IMR-90 (cell line): Measurements from ENCODE around the gene EP300. TPM values are rescaled to one million over a fixed set of nuclear protein-coding genes. Genes with fewer than 3 reads are reported as not detected.
A peak's percentile ranks its signal among the peaks of the same experiment; 100 is the strongest.

ENCODE experiments used
- ATAC-seq: fragments of 200-7000 bp; cut with Tn5 transposase; 2 replicates; pipeline ENCODE4 v1.9.1; 2020; ENCODE audit warnings: low read depth, mild to moderate bottlenecking, moderate library complexity
- BruUV-seq: library from RNA; stranded (reverse); fragments of 400-500 nt; replicated peaks from 2 replicates; lab custom pipeline; 2021; lab: Mats Ljungman, UMichigan
- CTCF ChIA-PET: fragments of 300-600 bp; formaldehyde crosslinking; extraction: SDS; loops from one replicate; lab custom pipeline; 2021; ENCODE audit warnings: antibody characterized with exemption; lab: Yijun Ruan, JAX
- POLR2A ChIA-PET: fragments of 300-600 bp; sonication (Branson Sonifier 250); formaldehyde crosslinking; loops from one replicate; lab custom pipeline; 2022; ENCODE audit warnings: antibody characterized with exemption; ENCODE audit not compliant: unreplicated experiment; lab: Charles Lee
- DNase-seq: peaks from one replicate; pipeline ENCODE4 v3.0.0; 2013
- H2AFZ ChIP-seq: replicated peaks from 2 replicates; pipeline ENCODE3; 2013; ENCODE audit warnings: low read length, mild to moderate bottlenecking; ENCODE audit not compliant: poor library complexity
- H2AK5ac ChIP-seq: 2 replicates; pipeline ENCODE4 v1.6.1; 2013; ENCODE audit warnings: low read depth, low read length, inconsistent platforms
- H2AK9ac ChIP-seq: replicated peaks from 2 replicates; pipeline ENCODE3; 2013; ENCODE audit warnings: mild to moderate bottlenecking, low read depth, low read length, moderate library complexity; ENCODE audit not compliant: poor library complexity
- H2BK120ac ChIP-seq: 2 replicates; pipeline ENCODE4 v1.6.1; 2013; ENCODE audit warnings: low read depth, low read length, inconsistent platforms
- H2BK15ac ChIP-seq: 3 replicates; pipeline ENCODE4 v1.6.1; 2013; ENCODE audit warnings: low read depth, low read length, inconsistent platforms
- H2BK20ac ChIP-seq: 2 replicates; pipeline ENCODE4 v1.6.1; 2013; ENCODE audit warnings: low read depth, mild to moderate bottlenecking, inconsistent platforms, low read length, moderate library complexity
- H2BK5ac ChIP-seq: 2 replicates; pipeline ENCODE4 v1.6.1; 2013; ENCODE audit warnings: mild to moderate bottlenecking, low read depth, low read length, inconsistent platforms; ENCODE audit not compliant: poor library complexity, severe bottlenecking
- H3K14ac ChIP-seq: replicated peaks from 2 replicates; pipeline ENCODE4 v1.6.1; 2013; ENCODE audit warnings: low read depth, low read length, inconsistent platforms
- H3K18ac ChIP-seq: 2 replicates; pipeline ENCODE4 v1.6.1; 2013; ENCODE audit warnings: low read depth, low read length, control low read depth
- H3K23ac ChIP-seq: 2 replicates; pipeline ENCODE4 v1.6.1; 2013; ENCODE audit warnings: low read depth, low read length, inconsistent platforms
- H3K27ac ChIP-seq: 2 replicates; pipeline ENCODE4 v1.5.1; 2013; ENCODE audit warnings: mild to moderate bottlenecking, control low read depth, low read length; ENCODE audit not compliant: insufficient read depth
- H3K27me3 ChIP-seq: 2 replicates; pipeline ENCODE4 v1.6.1; 2013; ENCODE audit warnings: low read length; ENCODE audit not compliant: control insufficient read depth, insufficient read depth
- H3K36me3 ChIP-seq: 2 replicates; pipeline ENCODE4 v1.6.1; 2013; ENCODE audit warnings: low read length, mixed read lengths; ENCODE audit not compliant: control insufficient read depth, insufficient read depth
- H3K4ac ChIP-seq: 2 replicates; pipeline ENCODE4 v1.6.1; 2013; ENCODE audit warnings: low read depth, low read length, inconsistent platforms
- H3K4me1 ChIP-seq: 2 replicates; pipeline ENCODE4 v1.6.1; 2013; ENCODE audit warnings: low read length, mixed read lengths; ENCODE audit not compliant: control insufficient read depth, insufficient read depth
- H3K4me2 ChIP-seq: 2 replicates; pipeline ENCODE4 v1.6.1; 2013; ENCODE audit warnings: low read depth, mild to moderate bottlenecking, control low read depth, low read length, moderate library complexity
- H3K4me3 ChIP-seq: 2 replicates; pipeline ENCODE4 v1.5.1; 2013; ENCODE audit warnings: low read depth, mild to moderate bottlenecking, control low read depth, low read length, moderate library complexity; ENCODE audit not compliant: insufficient read depth
- H3K56ac ChIP-seq: 2 replicates; pipeline ENCODE4 v1.6.1; 2013; ENCODE audit warnings: low read length, inconsistent platforms; ENCODE audit not compliant: insufficient read depth; ENCODE audit errors: extremely low read depth
- H3K79me1 ChIP-seq, 2 experiments: 2 replicates each; pipeline ENCODE4 v1.6.1; 2013; ENCODE audit warnings: low read length in 2 of 2, inconsistent platforms in 1 of 2, low read depth in 1 of 2
- H3K9ac ChIP-seq: 2 replicates; pipeline ENCODE4 v1.6.1; 2013; ENCODE audit warnings: low read depth, low read length, control low read depth
- H3K9me1 ChIP-seq: 2 replicates; pipeline ENCODE4 v1.6.1; 2013; ENCODE audit warnings: low read length, inconsistent platforms; ENCODE audit not compliant: insufficient read depth
- H3K9me3 ChIP-seq: 2 replicates; pipeline ENCODE4 v1.6.1; 2013; ENCODE audit warnings: low read length; ENCODE audit not compliant: control insufficient read depth, insufficient read depth
- H4K20me1 ChIP-seq: 2 replicates; pipeline ENCODE4 v1.6.1; 2013; ENCODE audit warnings: low read length, inconsistent platforms; ENCODE audit not compliant: insufficient read depth
- H4K5ac ChIP-seq: 2 replicates; pipeline ENCODE4 v1.6.1; 2013; ENCODE audit warnings: mild to moderate bottlenecking, low read depth, low read length, control low read depth
- H4K8ac ChIP-seq, 2 experiments: 2 replicates each; pipeline ENCODE4 v1.6.1; 2013; ENCODE audit warnings: low read depth in 2 of 2, low read length in 2 of 2, control low read depth in 1 of 2, inconsistent platforms in 1 of 2
- H4K91ac ChIP-seq: 2 replicates; pipeline ENCODE4 v1.6.1; 2013; ENCODE audit warnings: low read depth, low read length, inconsistent platforms; ENCODE audit not compliant: insufficient read depth
- BHLHE40 ChIP-seq: fragments of 150-350 bp; IDR thresholded peaks from 2 replicates; pipeline ENCODE4 v1.6.1; 2016; ENCODE audit warnings: mild to moderate bottlenecking, low read depth, low read length
- POLR2A ChIP-seq: IDR thresholded peaks from 2 replicates; pipeline ENCODE4 v1.6.1; 2012; ENCODE audit warnings: mild to moderate bottlenecking, low read depth, low read length
- USF2 ChIP-seq: fragments of 150-350 bp; IDR thresholded peaks from 2 replicates; pipeline ENCODE4 v1.6.1; 2017; ENCODE audit warnings: mild to moderate bottlenecking, antibody characterized with exemption, low read length, low read depth
- WGBS, 2 experiments: methylation state at CpG; one replicate each; pipeline versions ENCODE4 v1.1.5 to v1.1.7; 2013; ENCODE audit warnings: missing lambda C conversion rate in 2 of 2; ENCODE audit not compliant: insufficient read length in 1 of 2; ENCODE audit errors: extremely low coverage in 2 of 2; 5-methylcytosine and 5-hydroxymethylcytosine counted together
- dilution Hi-C: fragments of 300-500 bp; cut with HindIII; formaldehyde crosslinking; loops from one replicate; pipeline ENCODE4 v1.14.3; 2018; ENCODE audit warnings: low sequenced_read_pairs; ENCODE audit not compliant: unreplicated experiment
- in situ Hi-C: fragments of 300-500 bp; cut with MboI; formaldehyde crosslinking; loops from 3 replicates; pipeline ENCODE4 v1.14.3; 2019; ENCODE audit warnings: low sequenced_read_pairs, inconsistent platforms, mixed read lengths
- intact Hi-C: fragments of 100-400 bp; cut with micrococcal nuclease; formaldehyde crosslinking; loops from 2 replicates; pipeline ENCODE4 v1.10.0; 2022
- polyA plus RNA-seq, 3 experiments: library from polyadenylated mRNA; depleted of rRNA; stranded (reverse); fragments of >200 nt; gene quantifications; 2 replicates each; pipeline ENCODE4 v1.2.3, GENCODE V29; 2012; ENCODE audit warnings: low replicate concordance in 1 of 3
- total RNA-seq: library from RNA; depleted of rRNA; stranded (reverse); fragments of >200 nt; gene quantifications from 2 replicates; pipeline ENCODE4 v1.2.3, GENCODE V29; 2012

Gene EP300
- total and polyA plus RNA-seq, 2 of the 4 experiments (the other 2 are of a cell fraction): 23.3 to 27.4 TPM

- H2BK15ac ChIP-seq: 0 out of 3 replicates have a peak overlapping the region, but pooled peaks have one; percentile 37
- BruUV-seq: no TSS peak
- CTCF ChIA-PET: no interaction called here
- in situ Hi-C loops: no loop called here
- peak overlapping the region; percentile 25; the same call in 1 of the 2 replicates for H3K18ac ChIP-seq
- peak overlapping the region; percentile 42 for H3K4me2 ChIP-seq
- H3K14ac ChIP-seq: peak overlapping the region; percentile 90
- no peaks in the 10 kb centered on the region for H4K20me1 ChIP-seq
- peak overlapping the region; percentile 82 for H3K27ac ChIP-seq
- H2BK20ac ChIP-seq: no peak overlapping the region
- peak overlapping the region; percentile 94 for H4K91ac ChIP-seq
- H2AK9ac ChIP-seq: peak overlapping the region; percentile 79
- H3K27me3 ChIP-seq: no peaks in the 10 kb centered on the region
- H3K4me1 ChIP-seq: peaks cover 18% of the 10 kb centered on the region
- H3K9ac ChIP-seq: peak overlapping the region; percentile 47; the same call in 1 of the 2 replicates
- peak overlapping the region; percentile 34 to 91; a peak in 3 of 4 replicates for H4K8ac ChIP-seq
- TF ChIP-seq BHLHE40 (peak; percentile 73; the same call in 1 of the 2 replicates), POLR2A (no peak), USF2 (peak; percentile 56; the same call in 1 of the 2 replicates)
- peaks cover 7 to 28% of the 10 kb centered on the region in 2 experiments; a peak in 2 of 4 replicates for H3K79me1 ChIP-seq
- H3K56ac ChIP-seq: peak overlapping the region; percentile 73; the same call in 1 of the 2 replicates
- peak overlapping the region; percentile 73 for H2BK120ac ChIP-seq
- no peak overlapping the region; the same call in 1 of the 2 replicates for H4K5ac ChIP-seq
- no peak overlapping the region for H3K4me3 ChIP-seq
- dilution Hi-C loops: no loop called here
- H3K36me3 ChIP-seq: peaks cover 21% of the 10 kb centered on the region
- H2BK5ac ChIP-seq: peak overlapping the region; percentile 22
- intact Hi-C loops: no loop called here
- H2AK5ac ChIP-seq: peak overlapping the region; percentile 10; the same call in 1 of the 2 replicates
- peak overlapping the region; percentile 34; the same call in 1 of the 2 replicates for H3K23ac ChIP-seq
- peak overlapping the region; percentile 96 for H3K4ac ChIP-seq
- no peaks in the 10 kb centered on the region for H3K9me3 ChIP-seq
- POLR2A ChIA-PET: no interaction called here
- DNase-seq (peak; percentile 72), ATAC-seq (peak; percentile 56)
- WGBS, 2 experiments: 59% methylated on average over 4 of the region's 13 CpGs; no CpG with 5 or more reads in 1 of the 2 experiments
- H3K9me1 ChIP-seq: peaks cover 21% of the 10 kb centered on the region
- H2AFZ ChIP-seq: peak overlapping the region; percentile 88
Measured at GRCh38 chr22:41216984-41217383, 124.6 kb downstream of the EP300 start.
